Liver (tissue), 9 donors: ENCODE results near the gene UQCRC2. TPM values are rescaled to one million over a fixed set of nuclear protein-coding genes. Genes with fewer than 3 reads are reported as not detected.
A peak's percentile ranks its signal among the peaks of the same experiment; 100 is the strongest.

Source experiments
- DNase-seq: peaks from one replicate; pipeline ENCODE4 v3.0.0-alpha.2; 2017; ENCODE audit warnings: low spot score
- H3K27ac ChIP-seq, 2 donors: one replicate each; pipeline ENCODE4 v1.7.0; 2013; ENCODE audit warnings: inconsistent platforms in 2 of 2, low read length in 2 of 2, control low read depth in 1 of 2, low read depth in 1 of 2, mild to moderate bottlenecking in 1 of 2
- H3K27me3 ChIP-seq, 4 donors: one replicate each; pipeline versions ENCODE4 v1.6.1 to v1.7.0; 2013; ENCODE audit warnings: low read length in 3 of 4, inconsistent platforms in 1 of 4, mild to moderate bottlenecking in 1 of 4, moderate library complexity in 1 of 4; ENCODE audit not compliant: control insufficient read depth in 4 of 4, insufficient read depth in 4 of 4
- H3K36me3 ChIP-seq, 4 donors: one replicate each; pipeline versions ENCODE4 v1.6.1 to v1.7.0; 2013; ENCODE audit warnings: low read length in 3 of 4, mild to moderate bottlenecking in 3 of 4, low read depth in 1 of 4, moderate library complexity in 1 of 4; ENCODE audit not compliant: control insufficient read depth in 4 of 4, insufficient read depth in 3 of 4
- H3K4me1 ChIP-seq, 4 donors: one replicate each; pipeline versions ENCODE4 v1.6.1 to v1.7.0; 2013; ENCODE audit warnings: low read length in 3 of 4, mild to moderate bottlenecking in 3 of 4, moderate library complexity in 1 of 4; ENCODE audit not compliant: control insufficient read depth in 4 of 4, insufficient read depth in 4 of 4
- H3K4me3 ChIP-seq, 3 donors: one replicate each; pipeline versions ENCODE4 v1.6.1 to v1.7.0; 2013; ENCODE audit warnings: low read length in 3 of 3, control low read depth in 1 of 3, low read depth in 1 of 3, mild to moderate bottlenecking in 1 of 3
- H3K9ac ChIP-seq, 2 donors: one replicate each; pipeline ENCODE4 v1.7.0; 2013; ENCODE audit warnings: low read length in 2 of 2, mild to moderate bottlenecking in 2 of 2, moderate library complexity in 2 of 2, control low read depth in 1 of 2, low read depth in 1 of 2
- H3K9me3 ChIP-seq, 4 donors: one replicate each; pipeline versions ENCODE4 v1.6.1 to v1.7.0; 2013; ENCODE audit warnings: low read length in 3 of 4; ENCODE audit not compliant: control insufficient read depth in 4 of 4
- ATF3 ChIP-seq: IDR thresholded peaks from 2 replicates; pipeline ENCODE4 v1.6.1; 2016; ENCODE audit warnings: antibody characterized with exemption
- EGR1 ChIP-seq, 2 donors: IDR thresholded peaks; 2 replicates each; pipeline ENCODE4 v1.6.1; 2016 to 2018; ENCODE audit warnings: antibody characterized with exemption in 2 of 2, low read depth in 2 of 2
- FOXA1 ChIP-seq: IDR thresholded peaks from 2 replicates; pipeline ENCODE4 v1.6.1; 2016; ENCODE audit warnings: antibody characterized with exemption
- FOXA2 ChIP-seq: IDR thresholded peaks from 2 replicates; pipeline ENCODE4 v1.6.1; 2016; ENCODE audit warnings: antibody characterized with exemption
- GABPA ChIP-seq, 2 donors: IDR thresholded peaks in 1 of 2; conservative IDR thresholded peaks in 1 of 2; 2 replicates each; pipeline ENCODE4 v1.6.1; 2016; ENCODE audit warnings: antibody characterized with exemption in 2 of 2, mild to moderate bottlenecking in 1 of 2, moderate library complexity in 1 of 2
- HNF4A ChIP-seq, 2 donors: conservative IDR thresholded peaks; 2 replicates each; pipeline ENCODE4 v1.6.1; 2016; ENCODE audit warnings: antibody characterized with exemption in 2 of 2, mild to moderate bottlenecking in 2 of 2
- HNF4G ChIP-seq: IDR thresholded peaks from 2 replicates; pipeline ENCODE4 v1.6.1; 2016; ENCODE audit warnings: antibody characterized with exemption
- JUND ChIP-seq, 2 donors: IDR thresholded peaks; 2 replicates each; pipeline ENCODE4 v1.6.1; 2016; ENCODE audit warnings: antibody characterized with exemption in 2 of 2
- NR2F2 ChIP-seq: IDR thresholded peaks from 2 replicates; pipeline ENCODE4 v1.6.1; 2016; ENCODE audit warnings: antibody characterized with exemption
- RAD21 ChIP-seq, 2 donors: IDR thresholded peaks; 2 replicates each; pipeline ENCODE4 v1.6.1; 2016; ENCODE audit warnings: antibody characterized with exemption in 2 of 2, mild to moderate bottlenecking in 2 of 2
- RXRA ChIP-seq, 2 donors: IDR thresholded peaks; 2 replicates each; pipeline ENCODE4 v1.6.1; 2017 to 2018; ENCODE audit warnings: antibody characterized with exemption in 2 of 2, mild to moderate bottlenecking in 1 of 2
- SP1 ChIP-seq: IDR thresholded peaks from 2 replicates; pipeline ENCODE4 v1.6.1; 2018; ENCODE audit warnings: antibody characterized with exemption, mild to moderate bottlenecking
- TAF1 ChIP-seq: conservative IDR thresholded peaks from 2 replicates; pipeline ENCODE4 v1.6.1; 2016; ENCODE audit warnings: antibody characterized with exemption, mild to moderate bottlenecking
- YY1 ChIP-seq: IDR thresholded peaks from 2 replicates; pipeline ENCODE4 v1.6.1; 2016; ENCODE audit warnings: antibody characterized with exemption, mild to moderate bottlenecking
- ZBTB33 ChIP-seq: IDR thresholded peaks from 2 replicates; pipeline ENCODE4 v1.6.1; 2016; ENCODE audit warnings: antibody characterized with exemption
- WGBS: extraction: QIAGEN DNeasy Blood & Tissue Kit; methylation state at CpG from one replicate; pipeline ENCODE4 v1.1.7; 2013; 5-methylcytosine and 5-hydroxymethylcytosine counted together
- polyA plus RNA-seq, 2 donors: library from polyadenylated mRNA; stranded (reverse) in 1 of 2; unstranded in 1 of 2; fragments of 200-250 nt in 1 of 2; fragments of >200 nt in 1 of 2; fragmentation: Nextera tagmentation in 1 of 2; extraction: Ambion mirVana in 1 of 2; gene quantifications; one replicate each; pipeline versions ENCODE4 v1.2.1 to v1.2.3, GENCODE V29; 2013 to 2015
- total RNA-seq, 2 donors: library from RNA; depleted of rRNA; stranded (reverse); fragments of >200 nt; gene quantifications; one replicate each; pipeline ENCODE4 v1.2.3, GENCODE V29; 2014
- TF ChIP-seq, protein P1 (sequence below): fragments of 150-350 bp; IDR thresholded peaks from 2 replicates; pipeline ENCODE4 v1.5.1; 2017; ENCODE audit warnings: improper control_type of control experiment, low read depth, low read length; ENCODE audit not compliant: missing input control
- TF ChIP-seq, protein P2 (sequence below): IDR thresholded peaks from 2 replicates; pipeline ENCODE4 v1.6.1; 2016; ENCODE audit warnings: antibody characterized with exemption, mild to moderate bottlenecking
- TF ChIP-seq, protein P3 (sequence below): IDR thresholded peaks from 2 replicates; pipeline ENCODE4 v1.6.1; 2016; ENCODE audit warnings: antibody characterized with exemption
- donor health status: healthy.
- donor health status: healthy.
- donor health status: healthy.
- donor health status: healthy.
- donor health status: healthy.

UQCRC2 gene
- total and polyA plus RNA-seq, 4 donors, result 88.8 to 164 (median 140) TPM

DNA sequence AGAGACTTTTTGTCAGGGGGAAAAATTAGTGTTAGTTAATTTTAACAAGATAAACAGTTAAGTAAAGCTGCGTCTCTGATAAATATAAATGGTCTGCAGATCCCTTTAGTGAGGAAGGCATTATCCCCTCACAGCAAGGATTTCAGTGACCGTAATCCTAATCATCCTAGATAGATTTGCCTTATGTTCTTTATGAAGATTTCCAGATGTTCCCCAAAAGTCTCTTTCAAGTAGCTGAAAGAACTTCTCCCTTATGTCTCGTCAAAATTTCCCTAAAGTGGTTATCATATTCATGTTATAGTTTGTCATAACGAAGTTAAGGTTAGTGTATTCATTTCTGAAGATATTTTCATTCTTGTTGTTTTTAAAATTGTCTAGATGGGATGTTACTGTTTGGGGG, 60.3 kb downstream of the UQCRC2 start:
- WGBS, result 86% methylated on average over 4 of the region's 4 CpGs
- TF ChIP-seq GABPA (IDR thresholded peaks at IDR 0.05 in 1 of 2, conservative IDR thresholded peaks at IDR 0.05 in 1 of 2) (no peak), EGR1 (IDR thresholded peaks at IDR 0.05; ENCODE audit: low read depth in 2 of 2) (no peak), RXRA (IDR thresholded peaks at IDR 0.05) (no peak), FOXA2 (no peak), JUND (IDR thresholded peaks at IDR 0.05) (no peak), SP1 (no peak)
- TF ChIP-seq, protein P1, sequence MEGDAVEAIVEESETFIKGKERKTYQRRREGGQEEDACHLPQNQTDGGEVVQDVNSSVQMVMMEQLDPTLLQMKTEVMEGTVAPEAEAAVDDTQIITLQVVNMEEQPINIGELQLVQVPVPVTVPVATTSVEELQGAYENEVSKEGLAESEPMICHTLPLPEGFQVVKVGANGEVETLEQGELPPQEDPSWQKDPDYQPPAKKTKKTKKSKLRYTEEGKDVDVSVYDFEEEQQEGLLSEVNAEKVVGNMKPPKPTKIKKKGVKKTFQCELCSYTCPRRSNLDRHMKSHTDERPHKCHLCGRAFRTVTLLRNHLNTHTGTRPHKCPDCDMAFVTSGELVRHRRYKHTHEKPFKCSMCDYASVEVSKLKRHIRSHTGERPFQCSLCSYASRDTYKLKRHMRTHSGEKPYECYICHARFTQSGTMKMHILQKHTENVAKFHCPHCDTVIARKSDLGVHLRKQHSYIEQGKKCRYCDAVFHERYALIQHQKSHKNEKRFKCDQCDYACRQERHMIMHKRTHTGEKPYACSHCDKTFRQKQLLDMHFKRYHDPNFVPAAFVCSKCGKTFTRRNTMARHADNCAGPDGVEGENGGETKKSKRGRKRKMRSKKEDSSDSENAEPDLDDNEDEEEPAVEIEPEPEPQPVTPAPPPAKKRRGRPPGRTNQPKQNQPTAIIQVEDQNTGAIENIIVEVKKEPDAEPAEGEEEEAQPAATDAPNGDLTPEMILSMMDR, result no peak
- peaks cover 14 to 33% (median 23%) of the 10 kb centered on the region in 4 donors for H3K4me1 ChIP-seq
- no peak overlapping the region for H3K4me3 ChIP-seq
- no peak for DNase-seq
- H3K9ac ChIP-seq, result no peak overlapping the region
- no peaks in the 10 kb centered on the region for H3K36me3 ChIP-seq
- H3K27me3 ChIP-seq, result no peaks in the 10 kb centered on the region
- H3K27ac ChIP-seq, result no peak overlapping the region
- H3K9me3 ChIP-seq, result no peaks in the 10 kb centered on the region

DNA sequence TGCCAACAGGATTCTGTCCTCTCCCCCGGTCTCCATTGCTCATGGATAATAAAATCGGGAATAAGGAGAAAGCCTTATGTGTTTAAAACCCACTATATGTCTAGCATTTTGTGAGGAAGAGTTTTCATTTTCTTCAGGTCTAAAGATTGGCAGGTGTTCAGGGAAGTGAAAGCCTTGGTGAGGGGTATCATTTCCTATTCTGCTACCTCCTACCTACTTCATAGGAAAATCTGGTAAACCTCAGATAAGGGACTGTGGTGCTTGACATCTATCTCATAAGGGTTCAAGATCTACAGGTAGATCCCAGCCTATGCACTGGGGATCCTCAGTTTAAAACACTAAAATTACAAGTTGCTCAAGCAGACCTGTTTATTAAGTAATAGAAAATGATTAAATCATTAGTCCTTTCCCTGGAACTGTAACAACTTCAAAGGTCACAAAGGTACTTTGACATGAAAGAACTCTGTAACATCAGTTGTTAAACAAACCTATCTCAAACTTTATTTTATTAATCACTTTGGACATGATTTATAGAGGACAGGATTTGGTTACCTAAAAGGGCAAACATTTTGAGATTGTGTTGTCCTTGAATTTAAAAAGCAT, 61.2 kb downstream of the UQCRC2 start:
- 85% methylated on average over 2 of the region's 2 CpGs for WGBS
- no peak for DNase-seq
- Histone ChIP-seq H3K9ac (no peak overlapping the region), H3K27ac (peak overlapping the region; percentile 32 to 62), H3K36me3 (no peaks in the 10 kb centered on the region), H3K4me1 (peaks cover 7 to 27% (median 19%) of the 10 kb centered on the region in 4 donors), H3K9me3 (no peaks in the 10 kb centered on the region), H3K27me3 (no peaks in the 10 kb centered on the region), H3K4me3 (no peak overlapping the region)
- TF ChIP-seq, protein P2, sequence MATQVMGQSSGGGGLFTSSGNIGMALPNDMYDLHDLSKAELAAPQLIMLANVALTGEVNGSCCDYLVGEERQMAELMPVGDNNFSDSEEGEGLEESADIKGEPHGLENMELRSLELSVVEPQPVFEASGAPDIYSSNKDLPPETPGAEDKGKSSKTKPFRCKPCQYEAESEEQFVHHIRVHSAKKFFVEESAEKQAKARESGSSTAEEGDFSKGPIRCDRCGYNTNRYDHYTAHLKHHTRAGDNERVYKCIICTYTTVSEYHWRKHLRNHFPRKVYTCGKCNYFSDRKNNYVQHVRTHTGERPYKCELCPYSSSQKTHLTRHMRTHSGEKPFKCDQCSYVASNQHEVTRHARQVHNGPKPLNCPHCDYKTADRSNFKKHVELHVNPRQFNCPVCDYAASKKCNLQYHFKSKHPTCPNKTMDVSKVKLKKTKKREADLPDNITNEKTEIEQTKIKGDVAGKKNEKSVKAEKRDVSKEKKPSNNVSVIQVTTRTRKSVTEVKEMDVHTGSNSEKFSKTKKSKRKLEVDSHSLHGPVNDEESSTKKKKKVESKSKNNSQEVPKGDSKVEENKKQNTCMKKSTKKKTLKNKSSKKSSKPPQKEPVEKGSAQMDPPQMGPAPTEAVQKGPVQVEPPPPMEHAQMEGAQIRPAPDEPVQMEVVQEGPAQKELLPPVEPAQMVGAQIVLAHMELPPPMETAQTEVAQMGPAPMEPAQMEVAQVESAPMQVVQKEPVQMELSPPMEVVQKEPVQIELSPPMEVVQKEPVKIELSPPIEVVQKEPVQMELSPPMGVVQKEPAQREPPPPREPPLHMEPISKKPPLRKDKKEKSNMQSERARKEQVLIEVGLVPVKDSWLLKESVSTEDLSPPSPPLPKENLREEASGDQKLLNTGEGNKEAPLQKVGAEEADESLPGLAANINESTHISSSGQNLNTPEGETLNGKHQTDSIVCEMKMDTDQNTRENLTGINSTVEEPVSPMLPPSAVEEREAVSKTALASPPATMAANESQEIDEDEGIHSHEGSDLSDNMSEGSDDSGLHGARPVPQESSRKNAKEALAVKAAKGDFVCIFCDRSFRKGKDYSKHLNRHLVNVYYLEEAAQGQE, result peak; percentile 40
- TF ChIP-seq YY1, result peak; percentile 45
- TF ChIP-seq EGR1 (IDR thresholded peaks at IDR 0.05; ENCODE audit: low read depth in 2 of 2), result no peak
- peak in 1 of 2 donors; percentile 43 for TF ChIP-seq GABPA (IDR thresholded peaks at IDR 0.05 in 1 of 2, conservative IDR thresholded peaks at IDR 0.05 in 1 of 2)
- peak; percentile 46 for TF ChIP-seq FOXA1
- TF ChIP-seq SP1, result peak; percentile 52
- TF ChIP-seq, protein P1, result no peak
- peak in 1 of 2 donors; percentile 6 for TF ChIP-seq RAD21 (IDR thresholded peaks at IDR 0.05)
- no peak for TF ChIP-seq ZBTB33
- TF ChIP-seq RXRA (IDR thresholded peaks at IDR 0.05), result peak; percentile 81 to 82
- TF ChIP-seq NR2F2, result no peak
- TF ChIP-seq TAF1, result no peak
- TF ChIP-seq HNF4G, result peak; percentile 32
- TF ChIP-seq, protein P3, sequence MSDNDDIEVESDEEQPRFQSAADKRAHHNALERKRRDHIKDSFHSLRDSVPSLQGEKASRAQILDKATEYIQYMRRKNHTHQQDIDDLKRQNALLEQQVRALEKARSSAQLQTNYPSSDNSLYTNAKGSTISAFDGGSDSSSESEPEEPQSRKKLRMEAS, result no peak
- TF ChIP-seq JUND (IDR thresholded peaks at IDR 0.05), result peak; percentile 49 to 52
- peak; percentile 36 for TF ChIP-seq FOXA2
- TF ChIP-seq HNF4A (conservative IDR thresholded peaks at IDR 0.05), result peak; percentile 77 to 82
- peak; percentile 24 for TF ChIP-seq ATF3
